K562 (cell line): ENCODE results near the gene OVOL1. TPM values are rescaled to one million over a fixed set of nuclear protein-coding genes. Genes with fewer than 3 reads are reported as not detected.
A peak's percentile ranks its signal among the peaks of the same experiment; 100 is the strongest.

Experiments used
- BRF1 ChIP-seq: IDR thresholded peaks from 3 replicates; pipeline ENCODE4 v1.6.1; 2011; ENCODE audit warnings: borderline replicate concordance, mild to moderate bottlenecking; ENCODE audit not compliant: insufficient read length; ENCODE audit errors: extremely low read depth
- CXXC5 ChIP-seq: fragments of 250-450 bp; sonication (Bioruptor Pico); IDR thresholded peaks from 2 replicates; pipeline ENCODE4 v1.8.0; 2022; ENCODE audit warnings: inconsistent platforms, mild to moderate bottlenecking, moderate library complexity
- ETS1 ChIP-seq: conservative IDR thresholded peaks from 2 replicates; pipeline ENCODE4 v1.6.1; 2011; ENCODE audit warnings: low read depth, mild to moderate bottlenecking, low read length; ENCODE audit not compliant: control insufficient read depth
- ETV1 ChIP-seq: fragments of 450-650 bp; conservative IDR thresholded peaks from 2 replicates; pipeline ENCODE4 v1.6.1; 2016; ENCODE audit warnings: missing genetic modification characterization, control low read depth, low read depth, missing compliant biosample characterization
- FOXJ2 ChIP-seq: fragments of 200-800 bp; sonication (Bioruptor generic); IDR thresholded peaks from 2 replicates; pipeline ENCODE4 v1.6.1; 2016; ENCODE audit warnings: missing genetic modification characterization, missing compliant biosample characterization
- FOXM1 ChIP-seq, 2 experiments: fragments of 450-650 bp in 1 of 2; sonication (generic) in 1 of 2; formaldehyde crosslinking in 1 of 2; IDR thresholded peaks; 2 replicates each; pipeline versions ENCODE4 v1.6.1 to v1.9.0; 2017 to 2022; ENCODE audit warnings: low read depth in 2 of 2, mild to moderate bottlenecking in 2 of 2, missing genetic modification reagents in 1 of 2, moderate library complexity in 1 of 2
- HMGN3 ChIP-seq: IDR thresholded peaks from 2 replicates; pipeline ENCODE4 v1.6.1; 2011; ENCODE audit warnings: borderline replicate concordance, low read depth, mild to moderate bottlenecking, mixed read lengths, low read length; ENCODE audit not compliant: insufficient read length; ENCODE audit errors: extremely low read depth
- MNT ChIP-seq, 2 experiments: fragments of 450-650 bp; conservative IDR thresholded peaks; 2 replicates each; pipeline ENCODE4 v1.6.1; 2017; ENCODE audit warnings: mild to moderate bottlenecking in 2 of 2, moderate library complexity in 2 of 2
- NFIC ChIP-seq: fragments of 450-650 bp; IDR thresholded peaks from 2 replicates; pipeline ENCODE4 v1.6.1; 2017; ENCODE audit warnings: mild to moderate bottlenecking, inconsistent platforms
- PHF20 ChIP-seq: fragments of 450-650 bp; IDR thresholded peaks from 2 replicates; pipeline ENCODE4 v1.6.1; 2018; ENCODE audit not compliant: partially characterized antibody
- RBFOX2 ChIP-seq: fragments of 200-400 bp; formaldehyde crosslinking; IDR thresholded peaks from 2 replicates; pipeline ENCODE4 v1.6.1; 2017; ENCODE audit warnings: low read depth, mild to moderate bottlenecking, low read length, moderate library complexity
- RBM14 ChIP-seq: fragments of 200-400 bp; formaldehyde crosslinking; IDR thresholded peaks from 2 replicates; pipeline ENCODE4 v1.6.1; 2018; ENCODE audit warnings: low read depth, mild to moderate bottlenecking, low read length, moderate library complexity, borderline replicate concordance; ENCODE audit not compliant: insufficient read depth
- RFX5 ChIP-seq: IDR thresholded peaks from 2 replicates; pipeline ENCODE4 v1.6.1; 2011; ENCODE audit warnings: low read depth, mild to moderate bottlenecking, improper control_type of control experiment, low read length
- SIN3B ChIP-seq: fragments of 450-650 bp; IDR thresholded peaks from 2 replicates; pipeline ENCODE4 v1.6.1; 2017; ENCODE audit warnings: low read depth, mild to moderate bottlenecking, moderate library complexity
- TFAP4 ChIP-seq: sonication (generic); formaldehyde crosslinking; IDR thresholded peaks from 2 replicates; pipeline ENCODE4 v1.8.0; 2022; ENCODE audit warnings: missing genetic modification reagents, mild to moderate bottlenecking, moderate library complexity, borderline replicate concordance
- ZBTB1 ChIP-seq: sonication (generic); formaldehyde crosslinking; IDR thresholded peaks from 2 replicates; pipeline ENCODE4 v1.8.1; 2023; ENCODE audit warnings: missing genetic modification reagents, low read depth, mild to moderate bottlenecking, borderline replicate concordance
- ZNF639 ChIP-seq, 2 experiments: fragments of 200-800 bp in 1 of 2; sonication (Bioruptor generic) in 1 of 2; sonication (generic) in 1 of 2; formaldehyde crosslinking in 1 of 2; IDR thresholded peaks in 1 of 2; conservative IDR thresholded peaks in 1 of 2; 2 replicates each; pipeline versions ENCODE4 v1.5.0 to v1.6.1; 2016 to 2020; ENCODE audit warnings: missing compliant biosample characterization in 1 of 2, missing genetic modification characterization in 1 of 2, missing genetic modification reagents in 1 of 2
- ZNF699 ChIP-seq: fragments of 250-450 bp; sonication (Bioruptor Pico); IDR thresholded peaks from 2 replicates; pipeline ENCODE4 v1.8.0; 2021; ENCODE audit warnings: mild to moderate bottlenecking, moderate library complexity; ENCODE audit not compliant: insufficient replicate concordance
- ZNF764 ChIP-seq: fragments of 250-450 bp; sonication (Bioruptor Pico); IDR thresholded peaks from 2 replicates; pipeline ENCODE4 v1.4.0; 2020; ENCODE audit warnings: low read depth, mild to moderate bottlenecking, moderate library complexity
- polyA plus RNA-seq, 8 experiments: library from polyadenylated mRNA; depleted of rRNA in 4 of 8; stranded (reverse) in 5 of 8; unstranded in 3 of 8; fragments of >200 nt; fragmentation: Nextera tagmentation in 2 of 8; fragmentation: Illumina TruSeq in 1 of 8; extraction: Ambion mirVana in 2 of 8; extraction: Trizol in 1 of 8; gene quantifications; 2 replicates each; pipeline versions ENCODE4 v1.2.1 to v1.2.3, GENCODE V29; 2011 to 2014; ENCODE audit warnings: inconsistent platforms in 1 of 8, missing spikeins in 1 of 8
- total RNA-seq, 7 experiments: library from RNA; depleted of rRNA in 6 of 7; stranded (reverse); fragments of >200 nt in 6 of 7; fragmentation: Illumina TruSeq in 2 of 7; extraction: Trizol in 2 of 7; gene quantifications; 2 replicates each; pipeline versions ENCODE4 v1.2.1 to v1.2.3, GENCODE V29; 2011 to 2021; ENCODE audit warnings: low replicate concordance in 1 of 7

OVOL1 gene
- total and polyA plus RNA-seq, 9 of the 15 experiments (the other 6 are each of a cell fraction or from before 2014, with no cell fraction given): 0.09 TPM; not detected in 8

GRCh38 chr11:65817835-65818680 lies 31.2 kb downstream of the OVOL1 start (continued):
- TF ChIP-seq ZBTB1 (CRISPR knock-in tag) (0 out of 2 replicates have a peak, but pooled peaks have one; percentile 6), CXXC5 (peak; percentile 87), FOXJ2 (tag) (no peak), MNT (conservative IDR thresholded peaks at IDR 0.05) (peak in 1 of 2 experiments; percentile 52; a peak in 3 of 4 replicates), TFAP4 (CRISPR knock-in tag) (peak; percentile 93), BRF1 (no peak), RFX5 (no peak), ZNF639 (CRISPR knock-in tag; conservative IDR thresholded peaks at IDR 0.05 in 1 of 2, IDR thresholded peaks at IDR 0.05 in 1 of 2) (peak in 1 of 2 experiments; percentile 78; a peak in 2 of 4 replicates), RBM14 (no peak), ETV1 (no peak), ZNF699 (no peak), RBFOX2 (peak; percentile 68), NFIC (peak; percentile 33; the same call in 1 of the 2 replicates), ETS1 (0 out of 2 replicates have a peak, but pooled peaks have one; percentile 1), SIN3B (peak; percentile 41; the same call in 1 of the 2 replicates), ZNF764 (CRISPR knock-in tag) (no peak), HMGN3 (peak; percentile 75), PHF20 (peak; percentile 7), FOXM1 (IDR thresholded peaks at IDR 0.05; ENCODE audit: low read depth) (no peak), FOXM1 (CRISPR knock-in tag; IDR thresholded peaks at IDR 0.05; ENCODE audit: low read depth) (0 out of 2 replicates have a peak, but pooled peaks have one; percentile 67)
